CD1c-positive myeloid dendritic cell (primary cell): ENCODE measurements around the gene CEP112.

ENCODE experiments used
- DNase-seq: peaks from one replicate; pipeline ENCODE4 v3.0.0-alpha.2; 2016; ENCODE audit errors: extremely low spot score

CEP112 gene

GRCh38 chr17:65931246-65932149 is 260.4 kb downstream of the CEP112 start:
- no peak for DNase-seq

GRCh38 chr17:65930140-65930730 is 261.7 kb downstream of the CEP112 start:
- no peak for DNase-seq

- DNase-seq, result no peak
Observed at GRCh38 chr17:65926599-65926998, 265.3 kb downstream of the CEP112 start.

GRCh38 chr17:65925606-65926307 is 266.2 kb downstream of the CEP112 start:
- DNase-seq, result no peak

GRCh38 chr17:65920996-65921395 is 270.9 kb downstream of the CEP112 start:
- no peak for DNase-seq

- DNase-seq, result no peak
Observed at GRCh38 chr17:65918916-65919315, 273.0 kb downstream of the CEP112 start.

GRCh38 chr17:65918500-65918899 is 273.4 kb downstream of the CEP112 start:
- DNase-seq, result no peak

GRCh38 chr17:65917560-65917959 is 274.4 kb downstream of the CEP112 start:
- DNase-seq, result no peak

GRCh38 chr17:65916425-65916824 is 275.5 kb downstream of the CEP112 start:
- DNase-seq, result no peak

- DNase-seq, result peak; percentile 41
Observed at GRCh38 chr17:65914784-65915342, 277.1 kb downstream of the CEP112 start.

GRCh38 chr17:65913326-65913850 is 278.5 kb downstream of the CEP112 start:
- DNase-seq, result no peak

- DNase-seq, result no peak
Observed at GRCh38 chr17:65910836-65911235, 281.1 kb downstream of the CEP112 start.

- DNase-seq, result no peak
Observed at GRCh38 chr17:65902831-65903522, 289.0 kb downstream of the CEP112 start.

- DNase-seq, result no peak
Observed at GRCh38 chr17:65902155-65902554, 289.8 kb downstream of the CEP112 start.

- no peak for DNase-seq
Observed at GRCh38 chr17:65901394-65901793, 290.5 kb downstream of the CEP112 start.

GRCh38 chr17:65900216-65900615 is 291.7 kb downstream of the CEP112 start:
- no peak for DNase-seq

- no peak for DNase-seq
Observed at GRCh38 chr17:65898651-65899050, 293.3 kb downstream of the CEP112 start.

GRCh38 chr17:65896889-65897288 is 295.0 kb downstream of the CEP112 start:
- DNase-seq, result no peak

- DNase-seq, result no peak
Observed at GRCh38 chr17:65895969-65896368, 296.0 kb downstream of the CEP112 start.

- DNase-seq, result no peak
Observed at GRCh38 chr17:65893692-65894279, 298.1 kb downstream of the CEP112 start.

- DNase-seq, result no peak
Observed at GRCh38 chr17:65892912-65893377, 299.0 kb downstream of the CEP112 start.
